T follicular helper cell (primary cell): ENCODE data around the gene PAQR9.

ENCODE experiments used
- DNase-seq: peaks from one replicate; pipeline ENCODE4 v3.0.0-alpha.2; 2020; ENCODE audit warnings: low read depth

PAQR9 gene

GRCh38 chr3:142982038-142982773, 18.7 kb upstream of the PAQR9 start:
- DNase-seq = no peak

DNA sequence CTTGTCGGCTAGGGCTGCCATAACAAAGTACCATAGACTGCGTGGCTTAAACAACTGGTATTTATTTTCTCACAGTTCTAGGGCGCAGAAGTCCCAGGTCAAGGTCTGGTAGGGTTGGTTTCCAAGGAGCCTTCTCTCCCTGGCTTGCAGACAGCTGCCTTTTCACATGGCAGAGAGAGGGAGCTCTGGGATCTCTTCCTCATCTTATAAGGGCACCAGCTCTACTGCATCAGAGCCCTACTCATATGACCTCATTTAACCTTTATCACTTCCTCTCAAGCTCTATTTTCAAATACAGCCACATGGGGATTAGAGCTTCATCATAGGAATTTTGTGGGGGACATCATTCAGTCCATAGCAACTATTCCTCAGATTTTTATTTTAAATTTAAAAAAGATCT, 17.6 kb upstream of the PAQR9 start:
- DNase-seq = no peak

DNA sequence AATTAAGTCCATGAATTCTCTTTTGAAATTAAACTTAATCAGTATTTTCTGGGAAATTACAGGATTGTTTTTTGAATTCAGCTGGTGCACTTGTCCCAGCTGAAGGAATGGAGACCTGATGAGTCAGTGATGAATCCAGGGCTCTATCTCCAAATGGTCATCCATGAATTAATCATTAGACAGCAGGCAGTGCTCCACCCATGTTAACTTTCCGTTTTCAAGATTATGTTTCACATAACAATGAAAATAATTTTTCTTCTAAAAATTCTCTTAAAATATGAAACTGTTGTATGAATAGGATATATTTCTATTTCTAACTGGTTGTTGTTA, 13.9 kb upstream of the PAQR9 start:
- DNase-seq = no peak

- no peak for DNase-seq
Observed at GRCh38 chr3:142976621-142977398, 13.3 kb upstream of the PAQR9 start.

DNA sequence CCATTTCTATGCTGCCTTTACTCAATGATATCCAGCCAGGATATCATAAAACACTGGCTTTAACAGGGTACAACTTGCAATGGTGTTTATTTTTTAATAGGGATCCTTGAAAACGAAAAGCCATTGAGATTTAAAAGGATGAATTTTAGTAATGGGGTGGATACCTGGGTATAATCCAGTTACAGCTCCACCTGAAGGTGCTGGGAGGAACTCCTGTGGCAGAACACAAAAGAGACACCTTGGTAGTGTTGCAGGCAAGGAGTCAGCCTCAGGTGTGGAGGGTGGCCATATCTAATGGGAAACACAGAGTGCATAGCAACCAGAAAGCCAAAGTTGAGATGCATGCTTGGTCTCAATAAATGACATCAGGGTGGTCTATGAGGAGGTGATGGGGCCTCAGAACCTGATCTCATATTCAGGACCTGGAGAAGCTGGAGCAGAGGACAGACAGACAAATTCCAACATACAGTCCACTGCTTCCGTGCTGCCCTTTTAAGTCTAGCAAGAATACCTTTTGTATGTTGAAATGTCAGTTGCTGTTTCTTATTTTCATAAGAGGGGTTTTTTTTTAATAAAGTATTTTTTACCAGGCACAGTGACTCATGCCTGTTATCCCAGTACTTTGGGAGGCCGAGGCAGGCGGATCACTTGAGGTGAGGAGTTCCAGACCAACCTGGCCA, 12.0 kb upstream of the PAQR9 start:
- DNase-seq = no peak

DNA sequence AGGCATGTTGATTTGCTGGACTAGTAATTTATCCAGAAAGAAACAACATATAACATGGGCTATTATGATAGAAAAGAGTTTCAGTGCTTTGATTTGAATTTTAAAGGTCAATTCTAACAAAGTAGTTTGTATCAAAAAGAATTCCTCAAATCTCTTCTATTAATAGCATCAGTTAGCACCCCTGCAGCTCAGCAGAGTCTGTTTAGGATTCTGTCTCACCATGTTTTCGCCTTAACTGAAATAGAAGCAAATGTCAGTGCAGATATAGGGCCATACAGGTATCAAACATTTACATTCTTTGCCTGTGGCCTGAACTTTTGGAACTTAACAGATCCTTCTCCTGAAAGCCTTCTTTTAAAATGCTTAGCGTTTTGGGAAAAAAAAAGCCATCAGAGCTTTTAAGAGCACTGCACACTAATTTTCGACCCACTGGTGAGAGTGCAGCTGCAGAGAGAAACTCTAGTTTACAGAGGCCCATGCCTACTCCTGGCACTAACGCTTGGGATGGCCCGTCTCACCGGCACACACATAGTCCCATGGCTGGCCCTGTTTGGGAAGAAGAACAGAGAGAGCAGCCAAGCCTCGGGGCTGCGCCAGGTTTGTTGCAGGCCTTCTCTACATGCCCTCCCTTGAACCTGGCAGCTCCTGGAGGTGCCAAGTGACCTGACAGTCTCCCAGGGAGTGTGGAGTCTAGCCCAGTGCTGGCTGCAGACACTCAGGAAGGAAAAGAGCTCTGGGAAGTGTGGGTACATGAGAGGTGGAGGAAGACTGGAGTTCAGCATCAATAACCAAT, 9.9 kb upstream of the PAQR9 start:
- DNase-seq = no peak

DNA sequence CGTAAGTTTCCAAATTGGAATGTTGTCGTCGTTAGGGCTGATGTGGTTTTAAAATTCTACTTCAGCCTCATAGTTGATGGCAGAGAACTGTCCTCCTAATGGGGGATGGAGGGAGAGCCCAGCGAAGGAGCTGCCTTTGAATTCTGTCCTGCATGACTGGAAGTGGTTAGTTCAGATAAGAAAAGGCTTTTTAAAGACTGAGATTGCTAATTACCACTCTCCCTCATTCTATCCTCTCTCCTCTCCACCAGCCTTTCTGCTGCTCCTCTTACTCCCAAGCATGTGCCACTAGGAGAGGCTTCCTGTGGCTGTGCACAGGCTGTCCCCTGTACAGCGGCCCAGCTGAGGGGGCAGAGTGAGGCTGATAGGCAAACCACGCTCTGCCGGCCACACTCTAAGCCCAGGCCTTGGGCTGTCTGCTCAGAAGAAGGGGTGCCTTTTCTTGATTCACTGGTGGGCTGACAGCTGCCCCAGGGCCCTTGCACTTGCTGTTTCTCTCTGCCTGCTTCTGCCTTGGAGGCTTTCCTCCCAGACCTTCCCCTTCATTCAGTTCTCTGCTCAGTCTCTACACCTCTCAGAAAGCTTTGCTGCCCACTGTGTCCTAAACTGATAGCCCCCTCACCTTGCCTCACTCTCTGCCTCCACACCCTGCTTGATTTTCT, 8.7 kb upstream of the PAQR9 start:
- DNase-seq = no peak

GRCh38 chr3:142971431-142971830, 8.0 kb upstream of the PAQR9 start:
- DNase-seq = no peak

- no peak for DNase-seq
Observed at GRCh38 chr3:142968319-142969025, 5.0 kb upstream of the PAQR9 start.

GRCh38 chr3:142966808-142967207, 3.3 kb upstream of the PAQR9 start:
- no peak for DNase-seq

- no peak for DNase-seq
Observed at GRCh38 chr3:142965581-142965980, 2.1 kb upstream of the PAQR9 start.

DNA sequence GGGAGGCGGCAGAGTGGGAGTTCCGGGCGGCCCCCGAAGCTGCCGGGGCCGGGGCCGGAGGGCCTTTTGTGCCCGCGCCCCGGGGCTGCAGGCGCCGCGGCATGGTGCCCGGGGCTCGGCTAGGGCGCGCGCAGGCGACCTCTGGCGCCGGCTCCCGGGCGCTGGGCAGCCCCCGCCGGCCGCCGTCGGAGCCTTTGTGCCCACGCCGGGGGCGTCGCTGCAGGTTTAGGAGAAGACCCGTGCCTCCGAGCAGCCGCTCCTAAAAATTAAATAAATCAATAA, 299 bp downstream of the PAQR9 start:
- no peak for DNase-seq

GRCh38 chr3:142962520-142963233, 797 bp downstream of the PAQR9 start:
- DNase-seq = no peak

DNA sequence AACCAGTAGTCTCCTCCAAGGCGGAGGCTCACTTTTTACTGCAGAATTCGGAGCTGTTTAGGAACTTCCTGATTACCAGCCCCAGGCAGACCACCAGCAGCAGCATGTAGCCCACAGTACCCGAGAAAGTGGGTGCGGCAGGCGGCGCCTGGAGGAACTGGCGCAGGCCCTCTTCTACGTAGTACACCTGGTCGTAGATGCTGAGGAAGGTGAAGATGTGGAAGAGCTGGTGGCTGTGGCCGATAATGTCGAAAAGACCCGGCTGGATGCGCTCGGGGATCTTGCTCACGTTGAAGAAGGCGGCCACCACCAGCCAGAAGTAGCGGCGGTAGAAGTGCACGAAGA, 1.3 kb downstream of the PAQR9 start:
- no peak for DNase-seq

- no peak for DNase-seq
Observed at GRCh38 chr3:142961539-142961938, 1.9 kb downstream of the PAQR9 start.

- DNase-seq = no peak
Observed at GRCh38 chr3:142960322-142960850, 3.1 kb downstream of the PAQR9 start.

- no peak for DNase-seq
Observed at GRCh38 chr3:142958707-142959106, 4.8 kb downstream of the PAQR9 start.

DNA sequence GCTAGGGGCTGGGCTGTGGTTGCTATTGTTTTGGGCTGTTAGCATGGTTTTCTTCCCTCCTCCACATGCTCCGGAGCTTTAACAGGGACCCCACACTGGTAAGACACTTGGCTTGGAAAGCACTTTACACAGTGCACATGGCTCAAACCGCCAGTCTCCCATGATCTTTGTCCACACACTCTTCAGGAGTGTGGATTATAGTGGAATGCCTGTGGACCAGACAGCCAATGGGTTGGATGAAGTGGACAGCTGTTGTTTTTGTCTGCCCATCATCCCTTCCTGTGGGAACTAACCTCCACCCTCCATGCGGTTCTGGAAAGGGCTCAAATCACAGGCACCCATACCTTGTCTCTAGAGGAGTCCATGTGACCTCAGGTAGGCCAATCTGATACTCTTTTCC, 10.0 kb downstream of the PAQR9 start:
- DNase-seq = no peak

DNA sequence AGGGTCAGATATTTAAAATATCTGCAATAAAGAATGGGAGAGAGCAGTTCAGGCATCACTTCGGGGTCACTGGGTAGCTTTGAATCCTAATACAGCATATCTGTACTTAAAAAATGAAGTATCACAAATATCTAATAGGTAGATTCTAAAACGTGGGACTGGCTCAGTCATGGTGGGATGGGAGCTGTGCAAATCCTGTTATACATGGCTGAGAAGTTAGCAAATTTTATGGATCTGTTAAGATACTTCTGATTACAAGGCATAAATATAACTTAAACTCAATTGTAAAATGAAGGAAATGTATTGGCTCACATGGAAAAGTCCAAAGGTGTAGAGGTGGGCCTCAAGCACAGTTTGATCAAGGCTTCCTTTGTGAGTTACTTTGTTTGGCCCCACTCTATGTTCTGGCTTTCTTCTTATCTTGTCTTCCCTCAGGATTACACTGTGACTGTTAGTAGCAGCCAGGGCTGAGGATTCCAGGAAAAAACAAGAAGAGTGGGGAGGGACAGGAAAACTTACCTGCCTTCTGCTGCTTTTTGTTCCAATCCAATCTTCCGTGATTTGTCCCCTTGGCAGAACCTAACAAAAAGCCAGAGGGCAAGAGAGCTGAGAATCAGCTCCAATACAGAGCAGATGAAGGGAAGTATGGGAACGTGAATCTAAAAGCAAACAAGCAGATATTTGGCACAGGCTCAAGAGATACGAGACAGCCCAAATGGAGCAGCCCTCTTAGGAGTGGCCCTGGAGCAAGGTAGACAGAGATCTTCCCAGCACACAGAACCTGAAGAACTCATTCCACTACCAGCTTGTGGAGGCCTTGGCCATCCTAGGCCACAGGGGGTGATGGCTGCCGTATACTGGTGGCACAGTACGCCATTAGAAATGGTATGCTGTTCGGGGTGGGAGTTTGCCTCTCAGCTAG, 10.9 kb downstream of the PAQR9 start:
- DNase-seq = no peak
